ENCODE results near the gene DAP3. TPM values are rescaled to one million over a fixed set of nuclear protein-coding genes. Genes with fewer than 3 reads are reported as not detected.
"Not testable (repeated sequence)": the region's sequence is repeated elsewhere in the genome, so short reads cannot be mapped to it uniquely, and the experiment has no call there.

DAP3 gene
- total and polyA plus RNA-seq, 9 of the 15 experiments (the other 6 are each of a cell fraction or from before 2014, with no cell fraction given) = 155 to 484 (median 298) TPM

GRCh38 chr1:155745284-155746228, 56.7 kb downstream of the DAP3 start:
- Histone ChIP-seq H3K9ac (ENCODE audit: insufficient read depth in 1 of 2, low read depth in 2 of 2, low read length in 2 of 2) (peak overlapping the region; percentile 81 to 93), H3K27ac (ENCODE audit: extremely low read depth, low read depth, low read length) (peak overlapping the region; percentile 77), H3K4me2 (ENCODE audit: insufficient read depth, low read length) (peak overlapping the region; percentile 83), H3K36me3 (ENCODE audit: control insufficient read depth, insufficient read depth, low read length) (peaks cover 16% of the 10 kb centered on the region; the same call in 1 of the 3 replicates), H3K4me3 (peak overlapping the region; percentile 41), H2AFZ (ENCODE audit: low read depth, low read length) (peak overlapping the region; percentile 71)
- ATAC-seq = peak; percentile 96
- POLR2A ChIA-PET = interaction anchor here (0.6 to 1.1 kb wide), 8 partner anchors 11 to 372 kb away, joined by 3 read pairs; no protein-coding TSS in a partner anchor
- H3K79me2 ChIP-seq (ENCODE audit: control insufficient read depth, insufficient read depth, low read length); CTCF ChIA-PET (ENCODE audit: low intra/inter-chr PET ratio); H4K20me1 ChIP-seq (replicated peaks; ENCODE audit: control insufficient read depth, insufficient read depth, low read length); BruUV-seq (replicated peaks); H3K4me1 ChIP-seq (replicated peaks in 1 of 2; ENCODE audit: control insufficient read depth in 2 of 2, insufficient read depth in 2 of 2, low read length in 2 of 2); H3K9me3 ChIP-seq (replicated peaks; ENCODE audit: control insufficient read depth, insufficient read depth, low read depth, low read length); H3K27me3 ChIP-seq (ENCODE audit: control insufficient read depth in 2 of 2, insufficient read depth in 2 of 2, low read length in 2 of 2); H3K9me1 ChIP-seq (ENCODE audit: control insufficient read depth, insufficient read depth, low read length); intact Hi-C loops (cut with micrococcal nuclease); TF ChIP-seq NR2C2 (tag; IDR thresholded peaks at IDR 0.05); CREB1 (IDR thresholded peaks at IDR 0.05): not testable (repeated sequence)
- WGBS (ENCODE audit: insufficient coverage, low coverage, missing lambda C conversion rate) = under 1% methylated on average over 30 of the region's 77 CpGs
- DNase-seq (ENCODE audit: extremely low read depth in 1 of 4, low spot score in 3 of 4) = peak; percentile 79 to 98 (median 84)
- in situ Hi-C loops (cut with MboI) = loop anchor here (5.0 kb wide), 1 partner anchor 133 kb away; the partner anchor contains the start of gene MSTO1
- peak; percentile 96 for FAIRE-seq
- TF ChIP-seq RBBP5 (IDR thresholded peaks at IDR 0.05; ENCODE audit: borderline replicate concordance, insufficient read depth, low read length, poor library complexity, severe bottlenecking) = peak; percentile 44
- peak; percentile 92 for TF ChIP-seq HNRNPLL (IDR thresholded peaks at IDR 0.05; ENCODE audit: low read depth, low read length, poor library complexity, severe bottlenecking)
- 0 out of 4 replicates have a peak, but pooled peaks of 1 of the 2 experiments have one; percentile 17 for TF ChIP-seq MLLT1 (IDR thresholded peaks at IDR 0.05)
- TF ChIP-seq KDM5B (IDR thresholded peaks at IDR 0.05; ENCODE audit: insufficient replicate concordance, low read depth, low read length) = peak; percentile 88
- TF ChIP-seq NR2C2 (CRISPR knock-in tag; IDR thresholded peaks at IDR 0.05) = 0 out of 2 replicates have a peak, but pooled peaks have one; percentile 29
- TF ChIP-seq ZNF24 (IDR thresholded peaks at IDR 0.05) = peak; percentile 93
- TF ChIP-seq HMGN3 (IDR thresholded peaks at IDR 0.05; ENCODE audit: borderline replicate concordance, extremely low read depth, insufficient read length, low read depth, low read length) = peak; percentile 90
- TF ChIP-seq ETV1 (tag; conservative IDR thresholded peaks at IDR 0.05; ENCODE audit: low read depth) = peak; percentile 46; the same call in 1 of the 2 replicates
- peak; percentile 81 for TF ChIP-seq MAX (CRISPR knock-in tag; IDR thresholded peaks at IDR 0.05)
- peak; percentile 49; the same call in 1 of the 2 replicates for TF ChIP-seq GATAD2B (IDR thresholded peaks at IDR 0.05; ENCODE audit: borderline replicate concordance)
- peak; percentile 85 for TF ChIP-seq SP1 (CRISPR knock-in tag; IDR thresholded peaks at IDR 0.05)
- peak; percentile 44; the same call in 1 of the 2 replicates for TF ChIP-seq CREB1 (CRISPR knock-in tag; IDR thresholded peaks at IDR 0.05)
- TF ChIP-seq ELF1 (tag; IDR thresholded peaks at IDR 0.05) = peak; percentile 84
- peak; percentile 33; the same call in 1 of the 2 replicates for TF ChIP-seq GTF2F1 (IDR thresholded peaks at IDR 0.05; ENCODE audit: low read depth, low read length)
- TF ChIP-seq SRF (CRISPR knock-in tag; IDR thresholded peaks at IDR 0.05) = peak in 1 of 2 experiments; percentile 47; a peak in 1 of 4 replicates
